ENCODE measurements around the gene COX7A1. TPM values are rescaled to one million over a fixed set of nuclear protein-coding genes. Genes with fewer than 3 reads are reported as not detected.
"Not testable (repeated sequence)": the region's sequence is repeated elsewhere in the genome, so short reads cannot be mapped to it uniquely, and the experiment has no call there.

The COX7A1 gene
- total RNA-seq, 1 experiment from 2014 or later = not detected

- H3K27ac ChIP-seq (ENCODE audit: low read depth, low read length, poor library complexity, severe bottlenecking) = no peak overlapping the region
- CTCF ChIA-PET = no interaction called here
- POLR2A ChIA-PET (ENCODE audit: low non-redundant PET) = no interaction called here
- H3K4me3 ChIP-seq (ENCODE audit: low read depth, low read length, poor library complexity, severe bottlenecking) = no peak overlapping the region
- DNase-seq (ENCODE audit: low spot score) = no peak
- intact Hi-C loops (cut with micrococcal nuclease; ENCODE audit: unreplicated experiment) = no loop called here
- H3K27me3 ChIP-seq (replicated peaks; ENCODE audit: insufficient read depth, low read depth, low read length, poor library complexity) = no peaks in the 10 kb centered on the region
- no peaks in the 10 kb centered on the region for H3K36me3 ChIP-seq (ENCODE audit: insufficient read depth, low read length, poor library complexity, severe bottlenecking)
- no peak for TF ChIP-seq CTCF (conservative IDR thresholded peaks at IDR 0.05; ENCODE audit: low read depth, low read length)
- no peak for TF ChIP-seq EZH2 (IDR thresholded peaks at IDR 0.05; ENCODE audit: borderline replicate concordance, low read depth, low read length, poor library complexity, severe bottlenecking)
- BruUV-seq (replicated peaks) = no TSS peak
- no peaks in the 10 kb centered on the region for H3K9me3 ChIP-seq (ENCODE audit: low read depth, low read length, poor library complexity, severe bottlenecking)
- no peaks in the 10 kb centered on the region for H3K4me1 ChIP-seq (ENCODE audit: insufficient read depth, low read length, poor library complexity, severe bottlenecking)
Observed at GRCh38 chr19:36196249-36196648, 44.0 kb upstream of the COX7A1 start.

GRCh38 chr19:36186722-36187121 lies 34.5 kb upstream of the COX7A1 start:
- H3K4me1 ChIP-seq (ENCODE audit: insufficient read depth, low read length, poor library complexity, severe bottlenecking); POLR2A ChIA-PET (ENCODE audit: low non-redundant PET); CTCF ChIA-PET; H3K27me3 ChIP-seq (replicated peaks; ENCODE audit: insufficient read depth, low read depth, low read length, poor library complexity); BruUV-seq (replicated peaks); H3K9me3 ChIP-seq (ENCODE audit: low read depth, low read length, poor library complexity, severe bottlenecking); H3K27ac ChIP-seq (ENCODE audit: low read depth, low read length, poor library complexity, severe bottlenecking); H3K36me3 ChIP-seq (ENCODE audit: insufficient read depth, low read length, poor library complexity, severe bottlenecking); H3K4me3 ChIP-seq (ENCODE audit: low read depth, low read length, poor library complexity, severe bottlenecking); DNase-seq (ENCODE audit: low spot score); intact Hi-C loops (cut with micrococcal nuclease; ENCODE audit: unreplicated experiment): not testable (repeated sequence)

DNA sequence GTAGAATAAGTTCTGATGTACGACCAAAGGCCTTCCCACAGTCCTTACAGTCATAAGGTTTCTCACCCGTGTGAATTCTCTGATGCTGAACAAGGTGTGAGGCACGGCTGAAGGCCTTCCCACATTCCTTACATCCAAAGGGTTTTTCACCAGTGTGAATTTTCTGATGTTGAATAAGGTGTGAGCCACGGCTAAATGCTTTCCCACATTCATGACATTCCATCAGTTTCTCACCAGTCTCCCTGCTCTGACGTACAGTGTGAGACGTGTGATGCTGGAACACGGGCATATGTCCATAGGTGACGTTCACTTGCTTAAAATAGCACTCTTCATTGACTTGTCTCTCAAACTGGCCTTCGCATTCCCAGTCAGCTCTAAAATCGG lies 31.0 kb upstream of the COX7A1 start:
- Histone ChIP-seq H3K36me3 (ENCODE audit: insufficient read depth, low read length, poor library complexity, severe bottlenecking) (peaks cover 7% of the 10 kb centered on the region), H3K4me3 (ENCODE audit: low read depth, low read length, poor library complexity, severe bottlenecking) (no peak overlapping the region), H3K27ac (ENCODE audit: low read depth, low read length, poor library complexity, severe bottlenecking) (no peak overlapping the region), H3K27me3 (replicated peaks; ENCODE audit: insufficient read depth, low read depth, low read length, poor library complexity) (no peaks in the 10 kb centered on the region), H3K4me1 (ENCODE audit: insufficient read depth, low read length, poor library complexity, severe bottlenecking) (no peaks in the 10 kb centered on the region), H3K9me3 (ENCODE audit: low read depth, low read length, poor library complexity, severe bottlenecking) (no peaks in the 10 kb centered on the region)
- DNase-seq (ENCODE audit: low spot score) = no peak
- ChIA-PET CTCF (no interaction called here), POLR2A (ENCODE audit: low non-redundant PET) (interaction anchor here (0.5 kb wide), 1 partner anchor 307 kb away, joined by 3 read pairs; no protein-coding TSS in a partner anchor)
- TF ChIP-seq EZH2 (IDR thresholded peaks at IDR 0.05; ENCODE audit: borderline replicate concordance, low read depth, low read length, poor library complexity, severe bottlenecking) (no peak), CTCF (conservative IDR thresholded peaks at IDR 0.05; ENCODE audit: low read depth, low read length) (no peak)
- intact Hi-C loops (cut with micrococcal nuclease; ENCODE audit: unreplicated experiment) = no loop called here
- BruUV-seq (replicated peaks) = no TSS peak

- Histone ChIP-seq H3K36me3 (ENCODE audit: insufficient read depth, low read length, poor library complexity, severe bottlenecking) (peaks cover 7% of the 10 kb centered on the region), H3K4me3 (ENCODE audit: low read depth, low read length, poor library complexity, severe bottlenecking) (no peak overlapping the region), H3K27ac (ENCODE audit: low read depth, low read length, poor library complexity, severe bottlenecking) (no peak overlapping the region), H3K4me1 (ENCODE audit: insufficient read depth, low read length, poor library complexity, severe bottlenecking) (no peaks in the 10 kb centered on the region), H3K27me3 (replicated peaks; ENCODE audit: insufficient read depth, low read depth, low read length, poor library complexity) (no peaks in the 10 kb centered on the region), H3K9me3 (ENCODE audit: low read depth, low read length, poor library complexity, severe bottlenecking) (no peaks in the 10 kb centered on the region)
- no peak for DNase-seq (ENCODE audit: low spot score)
- ChIA-PET CTCF (no interaction called here), POLR2A (ENCODE audit: low non-redundant PET) (interaction anchor here (0.5 kb wide), 1 partner anchor 307 kb away, joined by 3 read pairs; no protein-coding TSS in a partner anchor)
- intact Hi-C loops (cut with micrococcal nuclease; ENCODE audit: unreplicated experiment) = no loop called here
- TF ChIP-seq EZH2 (IDR thresholded peaks at IDR 0.05; ENCODE audit: borderline replicate concordance, low read depth, low read length, poor library complexity, severe bottlenecking) (no peak), CTCF (conservative IDR thresholded peaks at IDR 0.05; ENCODE audit: low read depth, low read length) (no peak)
- no TSS peak for BruUV-seq (replicated peaks)
Observed at GRCh38 chr19:36182612-36183244, 30.5 kb upstream of the COX7A1 start.

DNA sequence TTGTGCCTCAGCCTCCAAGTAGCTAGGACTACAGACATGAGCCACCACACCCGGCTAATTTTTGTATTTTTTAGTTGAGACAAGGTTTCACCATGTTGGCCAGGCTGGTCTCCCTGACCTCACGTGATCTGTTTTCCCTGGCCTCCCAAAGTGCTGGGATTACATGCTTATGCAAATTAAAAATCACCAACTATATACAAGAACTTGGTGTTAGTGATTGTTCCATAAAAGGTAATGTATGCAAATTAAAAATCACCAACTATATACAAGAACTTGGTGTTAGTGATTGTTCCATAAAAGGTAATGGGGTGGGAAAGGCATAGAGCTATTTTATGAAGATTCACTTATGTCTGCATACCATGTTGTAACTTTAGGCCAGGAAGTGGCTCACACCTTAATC lies 26.8 kb upstream of the COX7A1 start:
- intact Hi-C loops (cut with micrococcal nuclease; ENCODE audit: unreplicated experiment) = loop anchor here (10.0 kb wide), 1 partner anchor 114 kb away; no protein-coding TSS in a partner anchor
- H3K9me3 ChIP-seq (ENCODE audit: low read depth, low read length, poor library complexity, severe bottlenecking); H3K27me3 ChIP-seq (replicated peaks; ENCODE audit: insufficient read depth, low read depth, low read length, poor library complexity); POLR2A ChIA-PET (ENCODE audit: low non-redundant PET); CTCF ChIA-PET; H3K4me1 ChIP-seq (ENCODE audit: insufficient read depth, low read length, poor library complexity, severe bottlenecking); H3K36me3 ChIP-seq (ENCODE audit: insufficient read depth, low read length, poor library complexity, severe bottlenecking); DNase-seq (ENCODE audit: low spot score); BruUV-seq (replicated peaks); H3K27ac ChIP-seq (ENCODE audit: low read depth, low read length, poor library complexity, severe bottlenecking); H3K4me3 ChIP-seq (ENCODE audit: low read depth, low read length, poor library complexity, severe bottlenecking): not testable (repeated sequence)
